GM21381 (cell line): ENCODE data around the gene LZIC.
"Not testable (repeated sequence)": the region's sequence is repeated elsewhere in the genome, so short reads cannot be mapped to it uniquely, and the experiment has no call there.

Experiments used
- ATAC-seq: cut with Tn5 transposase; IDR thresholded peaks from one replicate; pipeline ENCODE4 v1.9.1; 2021; ENCODE audit warnings: mild to moderate bottlenecking, moderate library complexity; ENCODE audit not compliant: unreplicated experiment

The LZIC gene

GRCh38 chr1:9942939-9943788 is at the start of gene LZIC, which contains the start of gene NMNAT1:
TSS of gene LZIC (minus strand) at chr1:9943391. CDS start at chr1:9936619, 6,772 bp downstream.
TSS of gene NMNAT1 (plus strand) at chr1:9943475. CDS start at chr1:9972074, 28,599 bp downstream.
- peak; percentile 90 for ATAC-seq

GRCh38 chr1:9992910-9993309 is 49.7 kb upstream of the LZIC start:
- ATAC-seq = no peak

- no peak for ATAC-seq
Measured at GRCh38 chr1:9990944-9991343, 47.8 kb upstream of the LZIC start.

- ATAC-seq = no peak
Measured at GRCh38 chr1:9989773-9990172, 46.6 kb upstream of the LZIC start.

GRCh38 chr1:9985001-9985400 is 41.8 kb upstream of the LZIC start:
- ATAC-seq = no peak

- ATAC-seq = no peak
Measured at GRCh38 chr1:9984253-9984652, 41.1 kb upstream of the LZIC start.

GRCh38 chr1:9960706-9961562 is 17.7 kb upstream of the LZIC start:
- ATAC-seq = peak; percentile 58

GRCh38 chr1:9960011-9960410 is 16.8 kb upstream of the LZIC start:
- no peak for ATAC-seq

- no peak for ATAC-seq
Measured at GRCh38 chr1:9957726-9958125, 14.5 kb upstream of the LZIC start.

- no peak for ATAC-seq
Measured at GRCh38 chr1:9946315-9946714, 3.1 kb upstream of the LZIC start.

GRCh38 chr1:9942399-9942938 is 722 bp downstream of the LZIC start:
- ATAC-seq = peak; percentile 14

GRCh38 chr1:9929431-9930385 is 13.5 kb downstream of the LZIC start:
- ATAC-seq = no peak

GRCh38 chr1:9927259-9927658 is 15.9 kb downstream of the LZIC start:
- ATAC-seq = no peak

GRCh38 chr1:9922342-9922741 is 20.8 kb downstream of the LZIC start:
- ATAC-seq = no peak

- no peak for ATAC-seq
Measured at GRCh38 chr1:9920606-9921005, 22.6 kb downstream of the LZIC start.

- ATAC-seq = no peak
Measured at GRCh38 chr1:9917901-9918300, 25.3 kb downstream of the LZIC start.

GRCh38 chr1:9917495-9917894 is 25.7 kb downstream of the LZIC start:
- not testable (repeated sequence) for ATAC-seq

GRCh38 chr1:9916452-9916851 is 26.7 kb downstream of the LZIC start:
- ATAC-seq = no peak

GRCh38 chr1:9914610-9914937 is 28.6 kb downstream of the LZIC start:
- no peak for ATAC-seq

- no peak for ATAC-seq
Measured at GRCh38 chr1:9912264-9912936, 30.8 kb downstream of the LZIC start.
